GM23338 (cell line): Measurements from ENCODE around the gene RAET1G. TPM values are rescaled to one million over a fixed set of nuclear protein-coding genes. Genes with fewer than 3 reads are reported as not detected.

Experiments used
- ATAC-seq: fragments of 200-7000 bp; cut with Tn5 transposase; 3 replicates; pipeline ENCODE4 v1.9.1; 2020
- DNase-seq: peaks from one replicate; pipeline ENCODE4 v3.0.0-alpha.2; 2015; ENCODE audit warnings: low spot score
- H2AFZ ChIP-seq: fragments of 200-600 bp; sonication (generic); 2 replicates; pipeline ENCODE4 v1.8.0; 2016; ENCODE audit warnings: antibody characterized with exemption, mild to moderate bottlenecking, moderate library complexity
- H3F3A ChIP-seq: fragments of 200-600 bp; sonication (generic); replicated peaks from 2 replicates; pipeline ENCODE4 v1.8.0; 2017; ENCODE audit warnings: antibody characterized with exemption, mixed run types, low read depth
- H3K27ac ChIP-seq: fragments of 200-600 bp; sonication (generic); 2 replicates; pipeline ENCODE4 v1.6.1; 2016; ENCODE audit warnings: low read depth
- H3K27me3 ChIP-seq: fragments of 200-600 bp; sonication (generic); 2 replicates; pipeline ENCODE4 v1.8.0; 2016; ENCODE audit warnings: mild to moderate bottlenecking, mixed run types, moderate library complexity; ENCODE audit not compliant: insufficient read depth
- H3K36me3 ChIP-seq: fragments of 200-600 bp; sonication (generic); 2 replicates; pipeline ENCODE4 v1.8.0; 2016; ENCODE audit warnings: mild to moderate bottlenecking; ENCODE audit not compliant: insufficient read depth
- H3K4me1 ChIP-seq: fragments of 200-600 bp; sonication (generic); 2 replicates; pipeline ENCODE4 v1.8.0; 2016; ENCODE audit warnings: mild to moderate bottlenecking, moderate library complexity; ENCODE audit not compliant: insufficient read depth
- H3K4me2 ChIP-seq: fragments of 200-600 bp; sonication (generic); 2 replicates; pipeline ENCODE4 v1.7.1; 2017; ENCODE audit warnings: mixed run types
- H3K4me3 ChIP-seq: fragments of 200-600 bp; sonication (generic); 2 replicates; pipeline ENCODE4 v1.6.1; 2016; ENCODE audit warnings: mixed run types
- H3K79me2 ChIP-seq: fragments of 200-600 bp; sonication (generic); replicated peaks from 2 replicates; pipeline ENCODE4 v1.8.0; 2017; ENCODE audit warnings: mild to moderate bottlenecking; ENCODE audit not compliant: insufficient read depth
- H3K9me2 ChIP-seq: fragments of 200-600 bp; sonication (generic); 2 replicates; pipeline ENCODE4 v1.8.0; 2017; ENCODE audit not compliant: insufficient read depth
- H4K20me1 ChIP-seq: fragments of 200-600 bp; sonication (generic); replicated peaks from 2 replicates; pipeline ENCODE4 v1.8.0; 2017; ENCODE audit warnings: mild to moderate bottlenecking; ENCODE audit not compliant: insufficient read depth
- H3K27ac Mint-ChIP-seq: 2 replicates; pipeline ENCODE4 v1.8.0; 2020; ENCODE audit warnings: inconsistent platforms, mild to moderate bottlenecking, moderate library complexity, mixed read lengths
- H3K27me3 Mint-ChIP-seq: 3 replicates; pipeline ENCODE4 v1.8.0; 2022; ENCODE audit warnings: low read depth, mild to moderate bottlenecking, moderate library complexity, mixed read lengths, inconsistent platforms; ENCODE audit not compliant: insufficient read depth, poor library complexity
- H3K36me3 Mint-ChIP-seq: 3 replicates; pipeline ENCODE4 v1.8.0; 2021; ENCODE audit warnings: low read depth, mild to moderate bottlenecking, inconsistent platforms, moderate library complexity, mixed read lengths
- H3K4me1 Mint-ChIP-seq: 3 replicates; pipeline ENCODE4 v1.8.0; 2020; ENCODE audit warnings: mild to moderate bottlenecking, inconsistent platforms, mixed read lengths
- H3K4me3 Mint-ChIP-seq: 3 replicates; pipeline ENCODE4 v1.8.0; 2021; ENCODE audit warnings: moderate library complexity, mild to moderate bottlenecking, inconsistent platforms, mixed read lengths
- H3K9me3 Mint-ChIP-seq: 3 replicates; pipeline ENCODE4 v1.8.0; 2020; ENCODE audit warnings: moderate library complexity, mild to moderate bottlenecking, inconsistent platforms, mixed read lengths
- CREB1 ChIP-seq: fragments of 250-450 bp; sonication (Bioruptor Pico); IDR thresholded peaks from 2 replicates; pipeline ENCODE4 v1.5.0; 2020; ENCODE audit warnings: low read depth, mild to moderate bottlenecking, moderate library complexity
- CTCF ChIP-seq, 2 experiments: fragments of 200-600 bp in 1 of 2; sonication (generic) in 1 of 2; conservative IDR thresholded peaks; 2 replicates each; pipeline versions ENCODE4 v1.5.1 to v1.6.1; 2016 to 2017; ENCODE audit warnings: antibody characterized with exemption in 2 of 2, low read depth in 2 of 2, mild to moderate bottlenecking in 2 of 2, moderate library complexity in 1 of 2
- ETS1 ChIP-seq: IDR thresholded peaks from 2 replicates; pipeline ENCODE4 v1.6.1; 2016; ENCODE audit warnings: antibody characterized with exemption
- EZH2 ChIP-seq: fragments of 200-600 bp; sonication (generic); IDR thresholded peaks from one replicate; pipeline ENCODE4 v1.8.0; 2017; ENCODE audit warnings: antibody characterized with exemption, mild to moderate bottlenecking, low read depth; ENCODE audit not compliant: unreplicated experiment
- EZH2phosphoT487 ChIP-seq: fragments of 200-600 bp; sonication (generic); IDR thresholded peaks from one replicate; pipeline ENCODE4 v1.8.1; 2018; ENCODE audit warnings: antibody characterized with exemption; ENCODE audit not compliant: unreplicated experiment
- JUNB ChIP-seq: IDR thresholded peaks from one replicate; pipeline ENCODE4 v1.6.1; 2016; ENCODE audit warnings: antibody characterized with exemption; ENCODE audit not compliant: unreplicated experiment
- NANOG ChIP-seq: IDR thresholded peaks from 2 replicates; pipeline ENCODE4 v1.6.1; 2016; ENCODE audit warnings: antibody characterized with exemption, borderline replicate concordance
- POLR2AphosphoS5 ChIP-seq: IDR thresholded peaks from 2 replicates; pipeline ENCODE4 v1.6.1; 2016; ENCODE audit warnings: antibody characterized with exemption, low read depth
- STAT1 ChIP-seq: IDR thresholded peaks from one replicate; pipeline ENCODE4 v1.6.1; 2016; ENCODE audit warnings: antibody characterized with exemption; ENCODE audit not compliant: unreplicated experiment
- ZNF114 ChIP-seq: fragments of 250-450 bp; sonication (Bioruptor Pico); IDR thresholded peaks from 2 replicates; pipeline ENCODE4 v1.5.0; 2020; ENCODE audit warnings: mild to moderate bottlenecking, moderate library complexity
- ZNF331 ChIP-seq: fragments of 250-450 bp; sonication (Bioruptor Pico); IDR thresholded peaks from 2 replicates; pipeline ENCODE4 v1.5.0; 2020; ENCODE audit warnings: low read depth, mild to moderate bottlenecking, moderate library complexity
- ZNF462 ChIP-seq: fragments of 250-450 bp; sonication (Bioruptor Pico); IDR thresholded peaks from 2 replicates; pipeline ENCODE4 v1.5.0; 2020; ENCODE audit warnings: mild to moderate bottlenecking, moderate library complexity
- polyA plus RNA-seq: library from polyadenylated mRNA; unstranded; fragments of >200 nt; fragmentation: Nextera tagmentation; extraction: Ambion mirVana; gene quantifications from 2 replicates; pipeline ENCODE4 v1.2.1, GENCODE V29; 2016
- total RNA-seq: library from RNA; depleted of rRNA; stranded (reverse); fragments of >200 nt; shearing (Covaris generic); gene quantifications from 2 replicates; pipeline ENCODE4 v1.2.3, GENCODE V29; 2014
- TF ChIP-seq, protein P1 (sequence below): IDR thresholded peaks from one replicate; pipeline ENCODE4 v1.6.1; 2018; ENCODE audit warnings: antibody characterized with exemption; ENCODE audit not compliant: unreplicated experiment

The RAET1G gene
- total and polyA plus RNA-seq, 2 experiments from 2014 or later, result not detected

DNA sequence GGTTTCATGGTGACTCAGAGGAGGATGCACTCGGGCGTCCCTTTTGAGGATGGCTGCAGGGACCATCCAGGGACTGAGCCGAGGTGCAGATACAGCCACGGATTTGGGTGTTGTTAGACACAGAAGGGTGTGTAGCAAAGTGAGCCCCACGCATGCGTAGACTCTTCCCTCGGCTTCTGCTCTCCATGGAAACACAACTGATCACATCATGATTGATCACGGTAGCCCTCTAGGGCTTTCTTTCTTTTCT lies 40.2 kb upstream of the RAET1G start:
- peak; percentile 13 for ATAC-seq
- Histone ChIP-seq H4K20me1 (no peaks in the 10 kb centered on the region; the same call in 1 of the 2 replicates), H3K27ac (no peak overlapping the region), H3K27me3 (peaks cover 98% of the 10 kb centered on the region), H3K9me2 (no peaks in the 10 kb centered on the region), H3F3A (no peaks in the 10 kb centered on the region; the same call in 1 of the 2 replicates), H2AFZ (peak overlapping the region; percentile 96), H3K4me2 (peak overlapping the region; percentile 98), H3K36me3 (no peaks in the 10 kb centered on the region), H3K4me3 (peak overlapping the region; percentile 90), H3K4me1 (peaks cover 6% of the 10 kb centered on the region; the same call in 1 of the 2 replicates), H3K79me2 (no peaks in the 10 kb centered on the region)
- Mint-ChIP-seq H3K4me1 (peaks cover 21% of the 10 kb centered on the region), H3K36me3 (no peaks in the 10 kb centered on the region), H3K27me3 (peaks cover 91% of the 10 kb centered on the region), H3K4me3 (peak overlapping the region; percentile 83), H3K9me3 (peaks cover 9% of the 10 kb centered on the region), H3K27ac (peak overlapping the region; percentile 96; the same call in 1 of the 2 replicates)
- TF ChIP-seq POLR2AphosphoS5 (no peak), ETS1 (no peak), CREB1 (no peak), JUNB (no peak), NANOG (no peak), STAT1 (no peak), CTCF (conservative IDR thresholded peaks at IDR 0.05; ENCODE audit: low read depth in 2 of 2) (no peak), ZNF114 (CRISPR knock-in tag) (no peak), EZH2 (no peak), EZH2phosphoT487 (no peak), ZNF331 (CRISPR knock-in tag) (no peak), ZNF462 (no peak)
- TF ChIP-seq, protein P1, sequence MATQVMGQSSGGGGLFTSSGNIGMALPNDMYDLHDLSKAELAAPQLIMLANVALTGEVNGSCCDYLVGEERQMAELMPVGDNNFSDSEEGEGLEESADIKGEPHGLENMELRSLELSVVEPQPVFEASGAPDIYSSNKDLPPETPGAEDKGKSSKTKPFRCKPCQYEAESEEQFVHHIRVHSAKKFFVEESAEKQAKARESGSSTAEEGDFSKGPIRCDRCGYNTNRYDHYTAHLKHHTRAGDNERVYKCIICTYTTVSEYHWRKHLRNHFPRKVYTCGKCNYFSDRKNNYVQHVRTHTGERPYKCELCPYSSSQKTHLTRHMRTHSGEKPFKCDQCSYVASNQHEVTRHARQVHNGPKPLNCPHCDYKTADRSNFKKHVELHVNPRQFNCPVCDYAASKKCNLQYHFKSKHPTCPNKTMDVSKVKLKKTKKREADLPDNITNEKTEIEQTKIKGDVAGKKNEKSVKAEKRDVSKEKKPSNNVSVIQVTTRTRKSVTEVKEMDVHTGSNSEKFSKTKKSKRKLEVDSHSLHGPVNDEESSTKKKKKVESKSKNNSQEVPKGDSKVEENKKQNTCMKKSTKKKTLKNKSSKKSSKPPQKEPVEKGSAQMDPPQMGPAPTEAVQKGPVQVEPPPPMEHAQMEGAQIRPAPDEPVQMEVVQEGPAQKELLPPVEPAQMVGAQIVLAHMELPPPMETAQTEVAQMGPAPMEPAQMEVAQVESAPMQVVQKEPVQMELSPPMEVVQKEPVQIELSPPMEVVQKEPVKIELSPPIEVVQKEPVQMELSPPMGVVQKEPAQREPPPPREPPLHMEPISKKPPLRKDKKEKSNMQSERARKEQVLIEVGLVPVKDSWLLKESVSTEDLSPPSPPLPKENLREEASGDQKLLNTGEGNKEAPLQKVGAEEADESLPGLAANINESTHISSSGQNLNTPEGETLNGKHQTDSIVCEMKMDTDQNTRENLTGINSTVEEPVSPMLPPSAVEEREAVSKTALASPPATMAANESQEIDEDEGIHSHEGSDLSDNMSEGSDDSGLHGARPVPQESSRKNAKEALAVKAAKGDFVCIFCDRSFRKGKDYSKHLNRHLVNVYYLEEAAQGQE, result no peak
- peak; percentile 62 for DNase-seq
